ENCODE data around the gene TXNDC11.

TXNDC11 gene

DNA sequence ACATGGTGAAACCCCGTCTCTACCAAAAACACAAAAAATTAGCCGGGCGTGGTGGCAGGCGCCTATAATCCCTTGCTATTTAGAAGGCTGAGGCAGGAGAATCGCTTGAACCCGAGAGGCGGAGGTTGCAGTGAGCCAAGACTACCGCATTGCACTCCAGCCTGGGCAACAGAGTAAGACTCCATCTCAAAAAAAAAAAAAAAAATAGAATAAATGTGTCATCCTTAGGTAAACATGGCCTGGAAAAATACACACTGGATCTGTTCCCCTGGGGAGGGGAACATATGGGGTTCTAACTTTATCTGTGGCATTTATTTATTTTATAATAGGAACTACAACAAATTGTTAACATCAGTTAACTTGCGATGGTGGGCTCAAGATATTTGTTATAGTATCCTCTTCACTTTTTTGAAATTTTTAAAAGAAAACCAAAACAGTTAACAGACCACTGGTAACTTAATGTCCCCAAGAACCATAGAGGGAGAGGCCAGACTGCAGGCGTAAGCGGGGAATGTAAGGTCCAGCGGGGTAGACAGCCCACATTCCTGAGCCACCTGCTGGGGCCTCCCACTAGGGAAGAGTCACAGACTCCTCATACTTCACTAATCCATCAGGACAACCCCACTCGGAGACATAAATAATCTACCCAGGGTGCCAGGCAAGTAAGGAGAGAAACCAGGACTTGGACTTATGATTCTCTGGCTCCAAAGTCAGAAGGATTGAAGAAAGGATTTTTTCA lies 12.5 kb upstream of the TXNDC11 start:
- DNase-seq (ENCODE audit: low read depth): no peak

DNA sequence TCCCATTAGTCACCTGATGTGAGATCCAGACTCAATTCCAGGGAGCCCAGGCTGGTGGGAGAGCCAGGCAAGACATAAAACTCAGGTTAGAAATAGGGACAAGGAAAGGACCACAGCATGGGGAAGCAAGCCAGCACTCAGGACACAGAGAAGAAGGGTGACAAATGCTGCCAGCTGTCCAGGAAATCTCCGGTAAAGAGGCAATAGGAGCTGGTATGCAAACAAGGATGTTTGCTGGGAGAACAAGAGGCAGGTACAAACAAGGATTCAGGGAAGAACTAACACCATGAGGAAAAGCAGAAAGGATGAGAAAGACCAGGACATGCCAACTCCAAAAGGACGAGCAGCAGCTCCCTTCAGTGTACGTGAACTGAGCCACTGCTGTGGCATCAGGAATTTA lies 10.2 kb upstream of the TXNDC11 start:
- DNase-seq (ENCODE audit: low read depth): no peak

DNA sequence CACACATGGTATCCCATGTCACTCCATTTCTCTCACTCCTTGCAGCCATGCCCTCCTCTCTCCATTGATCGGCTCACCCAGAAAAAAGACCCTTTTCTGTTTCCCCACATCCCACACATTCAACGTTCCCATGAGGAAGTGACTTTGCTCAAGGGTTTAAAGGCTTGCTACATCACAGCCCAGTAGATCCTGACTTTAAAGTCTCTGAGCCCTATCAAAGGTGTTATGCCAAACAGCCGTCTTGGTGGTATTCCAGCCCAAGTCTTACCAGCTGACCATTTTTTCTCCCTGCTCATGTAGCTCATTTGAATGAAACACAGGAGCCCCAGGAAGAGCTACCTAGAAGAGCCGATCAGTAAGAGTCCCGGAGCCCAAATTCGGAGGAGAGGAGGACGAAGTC lies 7.4 kb upstream of the TXNDC11 start:
- DNase-seq (ENCODE audit: low read depth): no peak

DNA sequence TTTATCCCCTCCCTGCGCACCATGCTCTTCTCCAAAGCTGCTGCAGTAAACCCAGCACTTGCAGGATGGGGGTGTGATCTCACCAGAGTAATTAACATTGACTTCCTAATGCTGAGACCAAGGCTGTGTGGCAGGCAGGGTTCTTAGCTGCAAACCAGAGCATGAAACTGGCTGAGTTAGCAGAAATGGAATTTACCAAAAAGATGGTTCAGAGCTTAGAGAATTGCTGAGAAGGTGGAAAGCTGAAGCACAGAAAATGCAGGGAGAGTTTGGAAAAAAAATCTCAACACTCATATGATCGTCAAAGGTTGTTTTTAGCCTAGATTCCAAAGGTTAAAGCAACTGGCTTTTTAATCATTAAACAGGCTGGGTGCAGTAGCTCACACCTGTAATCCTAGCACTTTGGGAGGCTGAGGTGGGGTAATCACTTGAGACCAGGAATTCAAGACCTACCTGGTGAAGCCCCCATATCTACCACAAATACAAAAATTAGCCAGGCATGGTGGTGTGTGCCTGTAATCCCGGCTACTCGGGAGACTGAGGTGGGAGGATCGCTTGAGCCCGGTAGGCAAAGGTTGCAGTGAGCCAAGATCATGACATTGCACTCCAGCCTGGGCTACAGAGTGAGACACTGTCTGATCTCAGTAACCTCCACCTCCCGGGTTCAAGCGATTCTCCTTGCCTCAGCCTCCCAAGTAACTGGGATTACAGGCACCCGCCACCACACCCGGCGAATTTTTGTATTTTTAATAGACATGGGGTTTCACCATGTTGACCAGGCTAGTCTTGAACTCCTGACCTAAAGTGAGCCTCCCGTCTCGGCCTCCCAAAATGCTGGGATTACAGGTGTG lies 6.0 kb upstream of the TXNDC11 start:
- DNase-seq (ENCODE audit: low read depth): no peak

DNA sequence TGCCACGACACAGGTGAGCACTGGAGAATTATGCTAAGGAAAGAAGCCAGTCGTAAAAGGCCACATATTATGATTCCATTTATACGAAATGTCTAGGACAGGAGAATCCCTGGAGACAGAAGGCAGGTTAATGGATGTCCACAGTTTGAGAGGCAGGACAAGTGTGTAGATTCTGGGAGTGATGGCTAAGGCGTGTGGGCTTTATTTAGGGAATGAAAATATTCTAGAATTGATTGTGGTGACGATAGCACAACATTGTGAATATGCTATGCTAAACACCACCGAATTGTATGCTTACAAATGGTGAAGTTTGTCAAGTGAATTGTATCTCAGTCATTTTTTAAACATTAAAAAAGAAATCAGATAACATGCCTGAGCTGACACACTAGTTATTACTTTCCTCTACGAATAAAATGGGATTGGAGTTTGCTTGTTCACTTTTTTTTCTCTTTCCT lies 5.3 kb upstream of the TXNDC11 start:
- no peak for DNase-seq (ENCODE audit: low read depth)

DNA sequence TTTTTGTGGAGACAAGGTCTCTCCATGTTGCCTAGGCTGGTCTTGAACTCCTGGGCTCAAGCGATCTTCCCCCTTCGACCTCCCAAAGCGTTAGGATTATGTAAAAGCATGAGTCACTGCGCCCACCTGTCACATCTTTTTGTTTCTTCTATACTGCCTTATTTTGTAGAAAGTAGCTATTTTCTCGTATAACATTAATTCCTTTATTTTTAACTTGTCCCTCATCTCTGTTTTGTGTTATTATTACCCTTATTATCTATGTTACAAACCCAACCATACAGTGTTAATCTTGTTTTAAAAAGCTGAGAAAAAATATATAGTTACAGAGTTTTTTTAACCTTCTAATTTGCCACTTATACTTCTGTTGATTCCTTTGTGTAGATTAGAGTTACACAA lies 1.4 kb upstream of the TXNDC11 start:
- no peak for DNase-seq (ENCODE audit: low read depth)

DNA sequence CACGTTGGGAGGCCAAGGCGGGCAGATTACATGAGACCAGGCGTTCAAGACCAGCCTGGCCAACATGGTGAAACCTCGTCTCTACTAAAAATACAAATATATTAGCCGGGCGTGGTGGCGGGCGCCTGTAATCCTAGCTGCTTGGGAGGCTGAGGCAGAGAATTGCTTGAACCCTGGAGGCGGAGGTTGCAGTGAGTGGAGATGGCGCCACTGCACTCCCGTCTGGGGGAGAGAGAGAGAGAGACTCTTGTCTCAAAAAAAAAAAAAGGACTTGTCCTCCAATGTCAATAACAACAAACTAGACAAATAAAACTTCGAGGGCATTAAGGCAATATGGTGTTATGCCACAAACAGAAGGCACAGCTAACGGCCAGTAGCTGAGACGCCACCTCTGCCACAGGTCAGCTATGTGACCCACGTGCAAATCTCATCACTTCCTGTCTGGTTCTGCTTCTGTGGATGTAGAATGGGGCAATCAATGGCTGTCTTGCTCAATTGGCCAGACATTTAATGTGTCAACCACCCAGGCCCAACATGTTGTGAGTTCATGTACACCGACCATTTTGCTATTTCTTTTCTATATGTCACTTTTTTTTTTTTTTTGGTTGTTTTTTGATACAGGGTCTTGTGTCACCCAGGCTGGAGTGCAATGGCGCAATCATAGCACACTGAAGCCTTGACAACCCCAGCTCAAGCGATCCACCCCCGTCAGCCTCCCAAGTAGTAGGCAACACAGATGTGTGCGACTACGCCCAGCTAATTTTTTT lies 834 bp upstream of the TXNDC11 start:
- no peak for DNase-seq (ENCODE audit: low read depth)

DNA sequence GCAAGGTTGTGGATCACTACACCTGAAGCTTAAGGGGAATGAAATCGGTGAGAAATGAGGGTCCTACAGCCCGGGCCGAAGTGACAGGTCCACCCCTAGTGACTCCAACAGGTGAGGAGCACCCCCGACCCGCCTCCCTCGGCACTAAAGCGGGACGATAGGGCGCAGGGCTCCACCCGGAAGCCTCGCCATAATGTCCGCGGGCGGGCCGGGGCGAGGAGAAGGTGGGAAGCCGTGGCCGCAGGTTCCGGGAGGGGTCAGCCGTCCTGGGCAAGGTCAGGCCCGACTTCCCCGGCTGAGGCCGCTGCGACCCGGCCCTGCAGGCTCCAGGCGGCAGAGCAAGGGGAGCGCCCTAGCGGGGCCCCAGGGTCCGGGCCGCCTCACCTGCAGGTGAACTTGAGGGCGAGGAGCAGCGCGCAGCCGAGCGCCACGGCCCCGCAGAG lies 543 bp downstream of the TXNDC11 start:
- DNase-seq (ENCODE audit: low read depth): no peak

DNA sequence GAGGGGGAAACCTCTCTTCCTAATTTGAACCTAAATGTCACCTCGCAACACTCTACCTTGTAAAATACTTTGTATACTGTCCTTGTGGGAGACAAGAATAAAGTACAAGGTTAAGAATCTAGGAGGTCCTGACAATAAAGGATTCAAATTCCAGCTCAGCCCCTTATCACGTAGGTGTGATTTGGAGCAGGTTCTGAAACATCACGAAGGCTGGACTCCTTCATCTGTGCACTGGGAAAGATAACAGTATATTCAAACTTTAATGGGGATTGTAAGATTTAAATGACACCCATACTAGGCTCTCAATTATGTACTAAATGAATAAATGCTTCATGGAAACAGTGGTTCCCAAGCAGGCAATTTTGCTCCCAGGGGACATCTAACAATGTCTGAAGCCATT lies 2.1 kb downstream of the TXNDC11 start:
- no peak for DNase-seq (ENCODE audit: low read depth)

DNA sequence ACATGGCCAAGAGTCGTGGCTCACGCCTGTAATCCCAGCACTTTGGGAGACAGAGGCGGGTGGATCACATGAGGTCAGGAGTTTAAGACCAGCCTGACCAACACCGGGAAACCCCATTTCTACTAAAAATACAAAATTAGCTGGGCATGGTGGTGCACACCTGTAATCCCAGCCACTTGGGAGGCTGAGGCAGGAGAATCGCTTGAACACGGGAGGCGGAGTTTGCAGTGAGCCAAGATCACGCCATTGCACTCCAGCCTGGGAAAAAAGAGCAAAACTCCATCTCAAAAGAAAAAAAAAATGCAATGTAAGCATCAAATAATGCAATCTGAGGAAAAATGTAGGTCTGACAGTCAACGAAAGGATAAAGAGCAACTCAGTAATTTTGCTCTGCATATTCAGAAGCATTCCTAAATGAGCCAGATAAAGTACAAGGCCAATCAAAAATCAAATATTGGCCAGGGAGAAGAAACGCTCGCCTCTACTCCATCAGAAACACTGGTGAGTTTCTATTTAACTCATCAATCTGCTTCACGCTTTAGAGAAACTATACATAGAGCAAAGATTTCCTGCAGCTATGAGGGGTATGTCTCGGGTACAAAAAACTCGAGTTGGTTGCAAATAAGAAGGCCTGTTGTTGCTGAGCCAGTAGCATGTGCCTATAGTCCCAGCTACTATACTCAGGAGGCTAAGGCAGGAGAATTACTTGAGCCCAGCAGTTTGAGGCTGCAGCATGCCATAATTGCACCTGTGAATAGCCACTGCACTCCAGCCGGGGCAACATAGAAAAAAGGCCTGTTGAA lies 3.7 kb downstream of the TXNDC11 start:
- DNase-seq (ENCODE audit: low read depth): no peak

DNA sequence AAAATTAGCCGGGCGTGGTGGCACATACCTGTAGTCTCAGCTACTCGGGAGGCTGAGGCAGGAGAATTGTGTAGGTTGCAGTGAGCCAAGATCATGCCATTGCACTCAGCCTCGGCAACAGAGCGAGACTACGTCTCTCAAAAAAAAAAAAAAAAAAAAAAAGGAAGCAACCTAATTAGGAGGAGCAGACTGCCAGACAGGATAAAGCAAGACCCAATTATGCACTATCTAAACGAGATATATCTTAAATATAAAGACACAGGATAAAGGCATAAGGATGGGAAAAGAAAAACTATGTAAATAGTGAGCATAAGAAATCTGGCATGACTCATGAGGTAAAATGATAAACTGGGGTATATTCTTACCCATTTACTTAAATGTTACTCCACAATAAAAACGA lies 4.9 kb downstream of the TXNDC11 start:
- DNase-seq (ENCODE audit: low read depth): no peak

DNA sequence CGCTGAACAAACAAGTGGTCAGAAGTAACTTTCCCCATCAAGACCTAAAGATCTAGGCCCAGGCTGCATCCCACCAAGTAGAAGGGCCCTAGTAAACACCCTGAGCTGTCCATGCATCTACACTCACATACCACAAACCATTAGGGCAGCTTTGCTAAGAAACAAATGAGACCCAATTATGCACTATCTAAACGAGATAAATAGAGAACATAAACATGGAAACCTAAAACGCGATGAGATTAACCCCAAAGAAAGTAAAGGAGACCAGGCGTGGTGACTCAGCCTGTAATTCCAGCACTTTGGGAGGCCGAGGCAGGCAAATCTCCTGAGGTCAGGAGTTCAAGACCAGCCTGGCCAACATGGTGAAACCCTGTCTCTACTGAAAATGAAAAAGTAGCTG lies 5.8 kb downstream of the TXNDC11 start:
- no peak for DNase-seq (ENCODE audit: low read depth)

DNA sequence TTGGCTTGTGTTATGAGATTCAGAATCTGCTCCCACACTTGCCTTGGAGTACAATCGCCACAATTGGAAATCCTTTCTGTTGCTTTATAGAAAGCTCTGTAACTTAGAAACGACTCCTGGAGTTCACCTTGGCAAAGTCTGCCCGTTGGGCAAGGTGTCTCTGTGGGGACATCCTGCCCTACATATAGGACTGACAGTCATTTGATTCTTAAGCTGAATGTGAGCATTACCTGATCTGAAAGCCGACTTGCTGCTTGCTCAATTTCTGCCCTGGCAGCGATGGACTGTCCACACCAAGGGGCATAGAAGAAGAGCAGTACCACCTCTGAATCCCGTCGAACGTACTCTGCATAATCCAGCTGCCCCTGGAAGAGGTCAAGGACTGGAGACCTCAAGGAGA lies 6.9 kb downstream of the TXNDC11 start:
- DNase-seq (ENCODE audit: low read depth): no peak

DNA sequence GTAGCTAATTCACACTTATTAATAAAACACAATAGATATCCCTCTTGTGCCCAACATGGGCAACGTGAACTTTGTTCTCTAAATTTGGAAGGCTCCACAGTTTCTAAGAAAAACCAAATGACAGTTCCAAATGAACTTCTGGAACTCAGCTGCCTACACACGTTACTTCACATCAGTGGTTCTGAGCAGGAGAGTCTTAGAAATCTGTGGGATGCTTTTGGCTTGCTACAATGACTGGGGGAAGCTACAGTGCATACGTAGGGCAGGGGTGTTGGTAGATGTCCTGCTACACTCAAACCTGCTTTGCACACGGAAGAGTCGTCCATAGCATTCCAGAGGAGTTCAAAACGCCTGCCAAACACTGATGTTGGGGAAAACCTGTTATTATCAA lies 8.0 kb downstream of the TXNDC11 start:
- no peak for DNase-seq (ENCODE audit: low read depth)

DNA sequence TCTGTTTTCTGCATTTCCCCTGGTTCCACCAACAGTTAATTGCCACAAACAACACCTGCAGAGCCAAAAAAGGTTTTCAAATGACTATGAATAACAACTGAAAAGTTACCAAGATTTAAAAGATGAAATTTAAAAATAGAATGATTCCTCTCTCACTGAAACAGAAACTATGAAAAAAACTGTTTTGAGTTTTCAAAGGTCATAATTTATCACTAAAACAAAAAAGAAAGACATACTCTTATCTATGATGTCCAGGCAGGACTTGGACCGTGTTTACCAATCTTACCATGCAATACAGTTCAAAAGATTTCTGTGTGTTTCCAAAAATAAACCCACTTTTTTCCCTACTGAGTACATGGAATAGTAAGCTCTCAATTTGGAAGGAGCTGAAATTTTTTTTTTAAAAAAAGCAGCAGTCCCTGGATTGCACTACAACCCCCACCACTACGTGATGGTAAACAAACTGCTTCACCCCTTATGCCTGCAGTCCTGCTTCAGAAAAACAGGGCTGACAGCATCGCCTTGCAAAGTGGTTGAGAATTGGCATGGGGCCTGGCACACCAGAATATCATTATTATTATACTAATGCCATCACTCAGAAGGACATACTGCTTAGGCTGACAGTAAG lies 8.5 kb downstream of the TXNDC11 start:
- no peak for DNase-seq (ENCODE audit: low read depth)

DNA sequence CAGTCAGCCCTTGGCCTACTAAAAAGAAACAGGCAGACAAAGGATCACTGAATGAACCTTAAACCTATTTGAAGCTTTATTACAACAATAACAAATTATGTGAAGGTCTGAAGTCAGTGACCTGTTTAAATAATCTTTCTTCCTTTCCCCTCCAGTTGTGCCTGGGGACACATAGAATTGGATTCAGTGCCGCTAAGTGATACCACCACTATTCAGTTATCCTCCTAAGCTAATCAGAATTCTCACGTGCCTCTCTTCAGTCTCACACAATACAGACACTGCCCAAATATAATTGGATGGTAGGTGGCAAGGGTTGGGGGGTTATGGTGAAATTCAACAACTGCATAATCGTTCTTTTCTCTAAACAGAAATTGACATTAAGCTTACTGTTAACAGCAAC lies 11.4 kb downstream of the TXNDC11 start:
- no peak for DNase-seq (ENCODE audit: low read depth)

DNA sequence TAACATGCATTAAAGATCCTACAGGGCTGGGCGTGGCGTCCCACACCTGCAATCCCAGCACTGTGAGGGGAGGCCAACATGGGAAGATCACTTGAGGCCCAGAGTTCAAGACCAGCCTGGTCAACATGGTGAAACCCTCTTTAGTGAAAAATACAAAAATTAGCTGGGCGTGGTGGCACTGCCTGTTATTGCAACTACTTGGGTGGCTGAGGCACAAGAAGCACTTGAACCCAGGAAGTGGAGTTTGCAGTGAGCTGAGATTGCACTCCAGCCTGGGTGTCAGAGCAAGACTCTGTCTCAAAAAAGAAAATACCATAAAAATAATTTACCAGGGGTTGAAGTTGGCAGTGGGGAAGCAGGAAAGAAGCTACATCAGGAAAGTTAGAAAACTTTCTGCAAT lies 12.9 kb downstream of the TXNDC11 start:
- no peak for DNase-seq (ENCODE audit: low read depth)

DNA sequence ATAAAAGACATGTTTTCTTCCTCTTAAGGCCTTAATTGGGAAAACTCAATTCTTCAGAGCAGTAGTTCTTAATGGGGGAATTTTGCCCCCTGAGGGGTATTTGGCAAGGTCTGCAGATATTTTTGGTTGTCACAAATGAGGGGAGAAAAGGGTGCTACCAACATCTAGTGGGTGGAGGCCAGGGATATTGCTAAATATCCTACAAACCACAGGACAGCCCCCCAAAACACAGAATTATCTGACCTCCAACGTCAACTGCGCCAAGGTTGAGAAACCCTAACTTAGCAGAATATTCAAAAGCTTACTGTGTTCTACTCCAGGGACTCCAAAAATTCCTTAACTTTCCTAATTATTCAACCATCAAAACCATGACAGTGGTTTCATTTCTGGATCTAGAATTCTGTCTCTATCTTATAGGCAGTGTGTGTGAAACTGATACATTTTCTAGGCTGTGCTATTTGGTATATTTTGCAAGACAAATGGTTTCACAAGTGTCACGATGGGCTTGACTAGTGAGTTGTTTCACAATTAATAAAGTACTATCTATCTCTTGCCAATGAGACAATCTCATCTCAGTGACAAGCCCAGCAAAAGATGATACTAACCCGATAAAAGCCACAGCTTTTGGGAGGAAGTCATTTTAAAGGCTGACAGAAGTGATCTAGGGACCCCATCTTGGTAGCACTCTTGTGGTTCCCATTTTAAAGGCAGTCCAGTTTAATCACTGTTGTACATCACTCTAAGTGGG lies 14.7 kb downstream of the TXNDC11 start:
- DNase-seq (ENCODE audit: low read depth): no peak

DNA sequence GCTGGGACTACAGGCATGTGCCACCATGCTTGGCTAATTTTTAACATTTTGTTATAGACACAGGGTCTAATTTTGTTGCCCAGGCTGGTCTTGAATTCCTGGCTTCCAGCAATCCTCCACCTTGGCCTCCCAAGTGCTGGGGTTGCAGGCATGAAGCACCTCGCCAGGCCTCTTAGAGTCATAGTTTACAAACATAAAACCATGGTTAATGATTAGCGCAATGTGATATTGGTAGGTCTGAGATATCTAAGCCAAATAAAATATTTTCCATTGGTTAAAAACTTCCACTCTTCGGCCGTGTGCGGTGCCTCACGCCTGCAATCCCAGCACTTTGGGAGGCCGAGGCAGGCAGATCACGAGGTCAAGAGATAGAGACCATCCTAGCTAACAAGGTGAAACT lies 16.6 kb downstream of the TXNDC11 start:
- DNase-seq (ENCODE audit: low read depth): no peak

DNA sequence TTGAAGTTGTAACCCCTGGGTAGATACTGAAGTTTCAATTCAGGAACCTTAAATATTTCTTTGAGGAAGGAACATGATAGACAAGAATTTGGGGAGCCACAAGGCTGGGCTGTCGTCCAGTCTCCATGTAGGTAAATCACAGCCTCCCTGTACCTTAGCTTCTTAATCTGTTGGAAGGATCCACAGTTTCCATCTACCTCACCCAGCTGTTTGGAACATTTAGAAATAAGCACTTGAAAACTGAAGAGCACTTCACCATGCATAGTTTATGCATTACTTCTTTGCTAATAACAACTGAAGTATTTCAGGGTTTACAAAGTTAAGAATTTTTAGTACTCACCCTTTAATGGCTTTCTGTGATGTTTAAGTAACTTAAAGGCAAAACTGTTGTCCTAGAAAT lies 17.2 kb downstream of the TXNDC11 start:
- no peak for DNase-seq (ENCODE audit: low read depth)

DNA sequence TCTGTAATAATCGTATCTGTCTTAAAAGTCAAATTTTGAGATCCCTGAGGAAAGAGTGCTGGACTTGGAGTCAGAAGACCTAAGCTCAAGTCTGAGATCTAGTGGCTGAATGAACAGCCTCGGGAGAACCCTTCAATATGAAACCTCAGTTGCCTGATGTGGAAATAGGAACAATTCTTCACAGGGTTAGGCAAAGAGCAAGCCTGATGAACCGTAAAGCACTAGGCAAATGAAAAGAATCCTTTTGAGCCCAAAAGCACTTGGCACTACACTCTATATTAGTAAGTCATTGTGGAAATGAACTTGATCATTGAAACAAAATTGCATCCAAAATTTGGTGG lies 20.2 kb downstream of the TXNDC11 start:
- no peak for DNase-seq (ENCODE audit: low read depth)

All from stimulated activated CD8-positive, alpha-beta memory T cell treated with anti-CD3 and anti-CD28 coated beads, Interleukin-12 subunit alpha, Interleukin-12 subunit beta, amount 100 ng/mL, for 1 hour (primary cell).